PC-3 (cell line): ENCODE data around the gene CACNA1C. TPM values are rescaled to one million over a fixed set of nuclear protein-coding genes. Genes with fewer than 3 reads are reported as not detected.

Source experiments
- ATAC-seq: fragments of 200-7000 bp; cut with Tn5 transposase; 2 replicates; pipeline ENCODE4 v1.9.1; 2020; ENCODE audit warnings: mild to moderate bottlenecking, moderate library complexity
- BruUV-seq: library from RNA; stranded (reverse); fragments of 400-500 nt; replicated peaks from 2 replicates; lab custom pipeline; 2021; lab: Mats Ljungman, UMichigan
- CTCF ChIA-PET: fragments of 300-600 bp; sonication (Branson Sonifier 250); formaldehyde crosslinking; loops from one replicate; lab custom pipeline; 2022; ENCODE audit warnings: antibody characterized with exemption; lab: Charles Lee
- POLR2A ChIA-PET: fragments of 300-600 bp; sonication (Branson Sonifier 250); formaldehyde crosslinking; loops from one replicate; lab custom pipeline; 2022; ENCODE audit warnings: antibody characterized with exemption; ENCODE audit not compliant: unreplicated experiment; lab: Charles Lee
- DNase-seq: peaks from one replicate; pipeline ENCODE4 v3.0.0-alpha.2; 2015
- H2AFZ ChIP-seq: fragments of 300-600 bp; sonication (generic); 2 replicates; pipeline ENCODE4 v1.6.0; 2016; ENCODE audit warnings: antibody characterized with exemption, low read length
- H3F3A ChIP-seq: fragments of 300-600 bp; sonication (generic); one replicate; pipeline ENCODE4 v1.6.0; 2017; ENCODE audit warnings: antibody characterized with exemption, low read length, control low read depth, mild to moderate bottlenecking; ENCODE audit not compliant: unreplicated experiment
- H3K27ac ChIP-seq: fragments of 300-600 bp; sonication (generic); 2 replicates; pipeline ENCODE4 v1.5.1; 2016; ENCODE audit warnings: mild to moderate bottlenecking, low read length
- H3K27me3 ChIP-seq: fragments of 300-600 bp; sonication (generic); 2 replicates; pipeline ENCODE4 v1.6.1; 2016; ENCODE audit warnings: low read length, mixed read lengths
- H3K36me3 ChIP-seq: fragments of 300-600 bp; sonication (generic); 2 replicates; pipeline ENCODE4 v1.6.1; 2016; ENCODE audit warnings: low read depth, mixed run types, low read length, mixed read lengths
- H3K4me1 ChIP-seq: fragments of 300-600 bp; sonication (generic); 2 replicates; pipeline ENCODE4 v1.5.1; 2016; ENCODE audit warnings: low read length; ENCODE audit not compliant: insufficient read depth
- H3K4me2 ChIP-seq: fragments of 300-600 bp; sonication (generic); 2 replicates; pipeline ENCODE4 v1.6.0; 2016; ENCODE audit warnings: low read length
- H3K4me3 ChIP-seq: fragments of 300-600 bp; sonication (generic); 2 replicates; pipeline ENCODE4 v1.5.1; 2016; ENCODE audit warnings: mild to moderate bottlenecking, low read length, mixed read lengths
- H3K79me2 ChIP-seq: fragments of 300-600 bp; sonication (generic); 2 replicates; pipeline ENCODE4 v1.6.1; 2017; ENCODE audit warnings: low read length, mixed read lengths
- H3K9ac ChIP-seq: fragments of 300-600 bp; sonication (generic); 2 replicates; pipeline ENCODE4 v1.6.0; 2016; ENCODE audit warnings: mild to moderate bottlenecking, low read length
- H3K9me2 ChIP-seq: fragments of 300-600 bp; sonication (generic); replicated peaks from 2 replicates; pipeline ENCODE4 v1.6.1; 2016; ENCODE audit warnings: mixed run types, low read length, mixed read lengths
- H3K9me3 ChIP-seq: fragments of 300-600 bp; sonication (generic); 2 replicates; pipeline ENCODE4 v1.6.1; 2016; ENCODE audit warnings: low read length, mixed read lengths
- H4K20me1 ChIP-seq: fragments of 300-600 bp; sonication (generic); 2 replicates; pipeline ENCODE4 v1.6.1; 2016; ENCODE audit warnings: low read length, mixed read lengths
- EZH2 ChIP-seq: fragments of 300-600 bp; sonication (generic); IDR thresholded peaks from one replicate; pipeline ENCODE4 v1.6.1; 2017; ENCODE audit warnings: antibody characterized with exemption, mild to moderate bottlenecking, low read length; ENCODE audit not compliant: unreplicated experiment
- EZH2phosphoT487 ChIP-seq: fragments of 300-600 bp; sonication (generic); IDR thresholded peaks from 2 replicates; pipeline ENCODE4 v1.6.1; 2018; ENCODE audit warnings: mild to moderate bottlenecking, antibody characterized with exemption, low read length, borderline replicate concordance
- intact Hi-C: fragments of 100-400 bp; cut with micrococcal nuclease; formaldehyde crosslinking; loops from 2 replicates; pipeline ENCODE4 v1.9.0; 2023
- total RNA-seq: library from RNA; depleted of rRNA; stranded (reverse); fragments of >200 nt; gene quantifications from 2 replicates; pipeline ENCODE4 v1.2.3, GENCODE V29; 2014
- TF ChIP-seq, protein P1 (sequence below): fragments of 300-600 bp; sonication (generic); conservative IDR thresholded peaks from 2 replicates; pipeline ENCODE4 v1.5.1; 2017; ENCODE audit warnings: antibody characterized with exemption, low read depth, mild to moderate bottlenecking, low read length

Gene CACNA1C
- total RNA-seq, 1 experiment from 2014 or later, result not detected

- Histone ChIP-seq H2AFZ (no peak overlapping the region), H3K4me3 (no peak overlapping the region), H3K9me2 (no peaks in the 10 kb centered on the region), H3K36me3 (no peaks in the 10 kb centered on the region), H3K27me3 (peaks cover 17% of the 10 kb centered on the region), H3K4me1 (no peaks in the 10 kb centered on the region), H3K9me3 (no peaks in the 10 kb centered on the region), H3K4me2 (no peak overlapping the region), H3K27ac (no peak overlapping the region), H3K9ac (no peak overlapping the region), H3K79me2 (no peaks in the 10 kb centered on the region), H3F3A (no peaks in the 10 kb centered on the region), H4K20me1 (no peaks in the 10 kb centered on the region)
- no peak for ATAC-seq
- ChIA-PET CTCF (no interaction called here), POLR2A (no interaction called here)
- BruUV-seq, result no TSS peak
- TF ChIP-seq EZH2phosphoT487, result no peak
- TF ChIP-seq, protein P1, sequence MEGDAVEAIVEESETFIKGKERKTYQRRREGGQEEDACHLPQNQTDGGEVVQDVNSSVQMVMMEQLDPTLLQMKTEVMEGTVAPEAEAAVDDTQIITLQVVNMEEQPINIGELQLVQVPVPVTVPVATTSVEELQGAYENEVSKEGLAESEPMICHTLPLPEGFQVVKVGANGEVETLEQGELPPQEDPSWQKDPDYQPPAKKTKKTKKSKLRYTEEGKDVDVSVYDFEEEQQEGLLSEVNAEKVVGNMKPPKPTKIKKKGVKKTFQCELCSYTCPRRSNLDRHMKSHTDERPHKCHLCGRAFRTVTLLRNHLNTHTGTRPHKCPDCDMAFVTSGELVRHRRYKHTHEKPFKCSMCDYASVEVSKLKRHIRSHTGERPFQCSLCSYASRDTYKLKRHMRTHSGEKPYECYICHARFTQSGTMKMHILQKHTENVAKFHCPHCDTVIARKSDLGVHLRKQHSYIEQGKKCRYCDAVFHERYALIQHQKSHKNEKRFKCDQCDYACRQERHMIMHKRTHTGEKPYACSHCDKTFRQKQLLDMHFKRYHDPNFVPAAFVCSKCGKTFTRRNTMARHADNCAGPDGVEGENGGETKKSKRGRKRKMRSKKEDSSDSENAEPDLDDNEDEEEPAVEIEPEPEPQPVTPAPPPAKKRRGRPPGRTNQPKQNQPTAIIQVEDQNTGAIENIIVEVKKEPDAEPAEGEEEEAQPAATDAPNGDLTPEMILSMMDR, result no peak
- no peak for TF ChIP-seq EZH2
- DNase-seq, result no peak
- intact Hi-C loops, result no loop called here
Observed at GRCh38 chr12:2194571-2194970, 141.8 kb downstream of the CACNA1C start.

- no peaks in the 10 kb centered on the region for H3K9me2 ChIP-seq
- H3K36me3 ChIP-seq, result no peaks in the 10 kb centered on the region
- intact Hi-C loops, result no loop called here
- no peaks in the 10 kb centered on the region for H3K4me1 ChIP-seq
- no peak overlapping the region for H3K4me3 ChIP-seq
- no TSS peak for BruUV-seq
- H4K20me1 ChIP-seq, result no peaks in the 10 kb centered on the region
- no peak overlapping the region for H3K27ac ChIP-seq
- H3F3A ChIP-seq, result no peaks in the 10 kb centered on the region
- no peak overlapping the region for H2AFZ ChIP-seq
- CTCF ChIA-PET, result no interaction called here
- no peak overlapping the region for H3K4me2 ChIP-seq
- H3K27me3 ChIP-seq, result peaks cover 15% of the 10 kb centered on the region
- TF ChIP-seq, protein P1, result no peak
- TF ChIP-seq EZH2 (no peak), EZH2phosphoT487 (no peak)
- no peaks in the 10 kb centered on the region for H3K9me3 ChIP-seq
- no peaks in the 10 kb centered on the region for H3K79me2 ChIP-seq
- no peak overlapping the region for H3K9ac ChIP-seq
- DNase-seq, result no peak
- ATAC-seq, result no peak
- POLR2A ChIA-PET, result no interaction called here
Observed at GRCh38 chr12:2195085-2195484, 142.3 kb downstream of the CACNA1C start.

DNA sequence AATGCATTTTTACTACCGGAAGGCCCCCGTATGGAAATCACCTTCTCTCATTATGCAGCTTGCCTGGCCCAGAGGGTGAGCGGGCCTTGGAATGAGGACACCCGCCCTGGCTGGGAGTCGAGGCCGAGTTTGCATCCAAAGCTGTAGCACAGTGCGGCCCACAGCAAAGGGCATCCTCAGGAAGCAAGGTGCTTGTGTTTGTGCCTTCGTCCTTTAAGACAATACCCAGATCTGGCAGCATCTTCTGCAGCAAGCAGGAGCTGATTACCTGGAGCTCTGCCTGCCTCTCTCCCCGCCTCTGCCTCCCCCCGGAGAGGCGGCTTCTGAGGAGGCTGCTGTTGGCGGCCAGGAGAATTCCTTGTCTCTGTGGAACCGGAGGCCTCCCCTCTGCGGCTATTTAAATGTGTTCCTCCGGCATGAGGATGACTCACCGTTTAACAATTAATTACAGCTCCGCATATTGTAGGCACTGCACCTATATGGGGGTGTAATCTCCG is 145.3 kb downstream of the CACNA1C start:
- BruUV-seq, result no TSS peak
- Histone ChIP-seq H3K9ac (no peak overlapping the region), H3K9me3 (no peaks in the 10 kb centered on the region), H3K9me2 (no peaks in the 10 kb centered on the region), H3K4me1 (no peaks in the 10 kb centered on the region), H2AFZ (no peak overlapping the region), H4K20me1 (no peaks in the 10 kb centered on the region), H3F3A (no peaks in the 10 kb centered on the region), H3K36me3 (no peaks in the 10 kb centered on the region), H3K4me2 (no peak overlapping the region), H3K27me3 (peaks cover 15% of the 10 kb centered on the region), H3K79me2 (no peaks in the 10 kb centered on the region), H3K4me3 (no peak overlapping the region), H3K27ac (no peak overlapping the region)
- intact Hi-C loops, result no loop called here
- ChIA-PET CTCF (no interaction called here), POLR2A (no interaction called here)
- TF ChIP-seq EZH2phosphoT487 (no peak), EZH2 (no peak)
- TF ChIP-seq, protein P1, result no peak
- no peak for ATAC-seq
- DNase-seq, result no peak
